Activated naive CD8-positive, alpha-beta T cell treated with anti-CD3 and anti-CD28 coated beads, Interleukin-2, amount 10 ng/mL, durations not matched to agents 7 days and 5 days (primary cell): ENCODE measurements around the gene ZNF506. TPM values are rescaled to one million over a fixed set of nuclear protein-coding genes. Genes with fewer than 3 reads are reported as not detected.
A peak's percentile ranks its signal among the peaks of the same experiment; 100 is the strongest.
"Not testable (repeated sequence)": the region's sequence is repeated elsewhere in the genome, so short reads cannot be mapped to it uniquely, and the experiment has no call there.

Experiments used
- ATAC-seq: fragments of 150-1000 bp; cut with Tn5 transposase; one replicate; pipeline ENCODE4 v1.10.0; 2021; ENCODE audit warnings: low read depth, moderate library complexity
- POLR2A ChIA-PET: fragments of 350-600 bp; sonication (Branson Sonifier 250); formaldehyde crosslinking; loops from one replicate; lab custom pipeline; 2021; ENCODE audit warnings: antibody characterized with exemption; lab: Charles Lee
- DNase-seq: peaks from one replicate; pipeline ENCODE4 v3.0.0; 2021
- H3K27ac Mint-ChIP-seq: one replicate; pipeline ENCODE4 v1.8.0; 2022; ENCODE audit warnings: mild to moderate bottlenecking, mixed read lengths
- H3K27me3 Mint-ChIP-seq: one replicate; pipeline ENCODE4 v1.8.0; 2022; ENCODE audit warnings: mild to moderate bottlenecking, moderate library complexity, mixed read lengths
- H3K36me3 Mint-ChIP-seq: one replicate; pipeline ENCODE4 v1.8.0; 2021; ENCODE audit warnings: mild to moderate bottlenecking, mixed read lengths
- H3K4me1 Mint-ChIP-seq: one replicate; pipeline ENCODE4 v1.8.0; 2021; ENCODE audit warnings: mixed read lengths
- H3K4me3 Mint-ChIP-seq: one replicate; pipeline ENCODE4 v1.8.0; 2022; ENCODE audit warnings: mild to moderate bottlenecking, moderate library complexity, mixed read lengths
- H3K9me3 Mint-ChIP-seq: one replicate; pipeline ENCODE4 v1.8.0; 2021; ENCODE audit warnings: mixed read lengths
- total RNA-seq, 2 experiments: library from RNA; stranded (reverse); gene quantifications; one replicate each; pipeline ENCODE4 v1.2.3, GENCODE V29; 2021

Gene ZNF506
- total RNA-seq, 2 experiments from 2014 or later = 39.4 to 41.5 TPM

- H3K36me3 Mint-ChIP-seq = no peaks in the 10 kb centered on the region
- ATAC-seq (no peak), DNase-seq (no peak)
- POLR2A ChIA-PET = no interaction called here
- peaks cover 1% of the 10 kb centered on the region for H3K9me3 Mint-ChIP-seq
- H3K27ac Mint-ChIP-seq = no peak overlapping the region
- H3K27me3 Mint-ChIP-seq = no peaks in the 10 kb centered on the region
- H3K4me3 Mint-ChIP-seq = no peak overlapping the region
- peaks cover 2% of the 10 kb centered on the region for H3K4me1 Mint-ChIP-seq
Observed at GRCh38 chr19:19747357-19748220, 74.0 kb downstream of the ZNF506 start.

- ATAC-seq (no peak), DNase-seq (no peak)
- Mint-ChIP-seq H3K36me3 (no peaks in the 10 kb centered on the region), H3K27ac (no peak overlapping the region), H3K9me3 (peaks cover 1% of the 10 kb centered on the region), H3K4me1 (peaks cover 2% of the 10 kb centered on the region), H3K27me3 (no peaks in the 10 kb centered on the region), H3K4me3 (no peak overlapping the region)
- POLR2A ChIA-PET = interaction anchor here (1.0 to 1.1 kb wide), 2 partner anchors 30 to 74 kb away, joined by 3 to 5 read pairs; partner anchors contain the start of gene ZNF506
Observed at GRCh38 chr19:19746286-19747213, 75.0 kb downstream of the ZNF506 start.

DNA sequence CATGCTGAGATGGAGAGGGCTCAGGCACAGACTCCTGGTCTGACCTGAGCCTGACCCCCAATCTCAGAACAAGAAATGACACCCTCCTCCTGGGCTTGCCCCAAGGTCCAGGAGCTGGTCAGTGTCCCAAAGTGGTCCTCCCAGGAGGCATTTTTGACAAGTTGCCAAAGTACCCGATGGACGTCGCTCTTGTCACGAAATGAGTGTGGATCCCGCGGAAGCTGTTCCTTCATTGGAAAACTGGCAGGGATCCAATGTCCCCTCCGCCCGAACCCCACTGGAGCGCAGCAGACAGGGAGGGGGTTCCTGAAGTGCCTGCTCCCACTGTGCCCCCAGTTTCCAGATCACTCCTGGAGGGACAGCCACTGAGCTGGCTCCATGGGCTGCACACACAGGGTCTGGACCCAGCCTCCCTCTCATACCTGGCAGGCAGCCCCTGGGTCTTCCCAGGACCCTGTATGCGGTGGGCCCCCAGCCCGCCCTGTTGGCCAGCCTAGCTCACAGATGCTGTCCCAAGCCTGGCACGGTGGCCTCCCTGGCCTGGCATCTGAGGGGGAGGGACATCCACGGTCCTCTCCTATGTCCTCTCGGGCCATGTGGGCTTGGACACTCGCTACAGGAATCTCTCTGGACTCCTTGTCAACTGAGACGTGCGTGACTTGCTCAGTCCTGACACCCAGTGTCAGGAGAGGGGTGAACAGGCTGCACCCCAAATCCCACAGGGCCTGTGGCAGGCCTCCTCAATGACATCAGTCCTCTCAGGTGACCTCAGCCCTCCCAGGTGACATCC is 75.9 kb downstream of the ZNF506 start:
- Mint-ChIP-seq H3K9me3 (peaks cover 1% of the 10 kb centered on the region), H3K36me3 (no peaks in the 10 kb centered on the region), H3K4me1 (peaks cover 2% of the 10 kb centered on the region), H3K4me3 (no peak overlapping the region), H3K27ac (no peak overlapping the region), H3K27me3 (no peaks in the 10 kb centered on the region)
- ATAC-seq = peak; percentile 50
- POLR2A ChIA-PET = interaction anchor here (1.0 to 1.4 kb wide), 3 partner anchors 13 to 75 kb away, joined by 3 to 5 read pairs (median 3); partner anchors contain the start of genes ZNF14 and ZNF506
- no peak for DNase-seq

GRCh38 chr19:19744641-19745040 is 76.9 kb downstream of the ZNF506 start:
- POLR2A ChIA-PET = interaction anchor here (1.4 kb wide), 1 partner anchor 12 kb away, joined by 3 read pairs; the partner anchor contains the start of gene ZNF14
- H3K27ac Mint-ChIP-seq = no peak overlapping the region
- no peak for DNase-seq
- ATAC-seq = no peak
- H3K36me3 Mint-ChIP-seq = no peaks in the 10 kb centered on the region
- no peak overlapping the region for H3K4me3 Mint-ChIP-seq
- H3K4me1 Mint-ChIP-seq = peaks cover 2% of the 10 kb centered on the region
- H3K9me3 Mint-ChIP-seq = peaks cover 1% of the 10 kb centered on the region
- H3K27me3 Mint-ChIP-seq = no peaks in the 10 kb centered on the region

DNA sequence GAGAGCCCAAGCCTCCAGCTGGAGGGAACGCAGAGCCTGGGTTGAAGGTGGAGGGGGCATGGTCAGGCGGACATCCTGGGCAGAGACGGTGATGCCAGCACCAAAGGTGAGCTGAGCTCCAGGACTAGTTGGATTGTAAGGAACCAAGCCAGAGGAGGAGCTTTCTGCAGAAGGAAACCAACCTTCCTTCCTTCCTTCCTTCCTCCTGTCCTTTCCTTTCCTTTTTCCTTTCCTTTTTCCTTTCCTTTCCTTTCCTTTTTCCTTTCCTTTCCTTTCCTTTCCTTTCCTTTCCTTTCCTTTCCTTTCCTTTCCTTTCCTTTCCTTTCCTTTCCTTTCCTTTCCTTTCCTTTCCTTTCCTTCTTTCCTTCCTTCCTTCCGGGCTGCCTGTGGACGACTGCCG is 77.6 kb downstream of the ZNF506 start:
- H3K36me3 Mint-ChIP-seq, H3K4me1 Mint-ChIP-seq, DNase-seq, POLR2A ChIA-PET, H3K9me3 Mint-ChIP-seq, ATAC-seq, H3K4me3 Mint-ChIP-seq, H3K27me3 Mint-ChIP-seq: not testable (repeated sequence)
- H3K27ac Mint-ChIP-seq = peak overlapping the region; percentile 30

DNA sequence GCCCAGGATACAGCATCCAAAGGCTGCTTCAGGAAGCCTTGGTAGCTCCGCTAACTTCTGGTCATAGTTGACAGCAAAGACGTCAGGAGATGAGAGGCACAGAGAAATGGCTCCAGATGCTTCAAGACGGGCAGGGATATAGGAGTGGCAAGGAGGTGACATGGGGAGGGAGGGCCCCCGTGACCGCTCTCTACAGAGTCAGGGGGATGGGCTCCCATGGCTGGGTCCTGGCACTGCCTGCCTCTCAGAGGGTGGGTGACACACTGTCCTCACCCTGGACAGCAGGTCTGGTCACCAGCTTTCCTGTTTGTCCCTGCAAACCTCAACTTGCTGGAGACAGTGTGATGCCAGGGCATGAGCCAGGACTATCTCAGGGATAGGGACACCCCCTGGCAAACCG is 78.4 kb downstream of the ZNF506 start:
- H3K36me3 Mint-ChIP-seq = no peaks in the 10 kb centered on the region
- peaks cover 1% of the 10 kb centered on the region for H3K9me3 Mint-ChIP-seq
- ATAC-seq (no peak), DNase-seq (no peak)
- H3K27ac Mint-ChIP-seq = no peak overlapping the region
- no peak overlapping the region for H3K4me3 Mint-ChIP-seq
- peaks cover 2% of the 10 kb centered on the region for H3K4me1 Mint-ChIP-seq
- POLR2A ChIA-PET = no interaction called here
- no peaks in the 10 kb centered on the region for H3K27me3 Mint-ChIP-seq

DNA sequence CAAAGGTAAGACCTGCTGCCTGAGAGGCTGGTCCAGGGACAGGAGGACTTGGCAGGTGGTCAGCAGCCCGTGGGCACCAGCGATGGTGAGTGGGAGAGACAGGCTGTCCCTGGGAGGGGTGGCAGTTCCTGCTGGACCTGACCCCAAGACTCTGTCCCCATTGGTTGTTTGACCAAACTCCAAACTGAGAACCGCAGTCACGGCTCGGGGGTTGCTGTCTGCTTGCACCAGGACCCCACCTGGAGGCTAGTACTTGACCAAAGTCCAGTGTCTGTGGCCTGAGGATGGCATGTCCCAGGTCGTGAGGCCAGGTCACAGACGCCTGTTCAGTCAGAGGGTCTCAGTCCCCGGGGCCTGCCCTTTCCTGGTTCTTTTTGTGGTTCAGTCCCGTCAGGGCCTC is 78.8 kb downstream of the ZNF506 start:
- H3K27me3 Mint-ChIP-seq = no peaks in the 10 kb centered on the region
- POLR2A ChIA-PET = no interaction called here
- ATAC-seq (no peak), DNase-seq (no peak)
- H3K4me1 Mint-ChIP-seq = peaks cover 2% of the 10 kb centered on the region
- H3K4me3 Mint-ChIP-seq = no peak overlapping the region
- no peak overlapping the region for H3K27ac Mint-ChIP-seq
- no peaks in the 10 kb centered on the region for H3K36me3 Mint-ChIP-seq
- H3K9me3 Mint-ChIP-seq = peaks cover 1% of the 10 kb centered on the region

Other genes with a start within 250 kb of the ZNF506 start
- gene PBX4, start 203.1 kb downstream of the ZNF506 start, total RNA-seq = 10 to 100 TPM; 41.3 to 46.1 TPM
- 10 to 100 TPM; 73.6 to 73.8 TPM for gene LPAR2, start 193.5 kb downstream of the ZNF506 start, total RNA-seq
- gene GMIP, start 178.1 kb downstream of the ZNF506 start, total RNA-seq = 100 to 1,000 TPM; 128 to 135 TPM
- 100 to 1,000 TPM; 108 to 115 TPM for gene ATP13A1, start 158.1 kb downstream of the ZNF506 start, total RNA-seq
- gene ZNF101, start 152.9 kb downstream of the ZNF506 start, total RNA-seq = 100 to 1,000 TPM; 123 to 126 TPM
- 10 to 100 TPM; 13.7 to 16.9 TPM for gene ZNF14, start 88.6 kb downstream of the ZNF506 start, total RNA-seq
- 10 to 100 TPM; 25.6 to 32.4 TPM for gene ZNF253, start 44.1 kb upstream of the ZNF506 start, total RNA-seq
- 10 to 100 TPM; 20.3 to 22.2 TPM for gene ZNF93, start 79.2 kb upstream of the ZNF506 start, total RNA-seq
- gene ZNF682, start 217.8 kb upstream of the ZNF506 start, total RNA-seq = 10 to 100 TPM; 13.1 to 16.9 TPM